Caki2 (cell line): ENCODE data around the gene IPO13. TPM values are rescaled to one million over a fixed set of nuclear protein-coding genes. Genes with fewer than 3 reads are reported as not detected.

Experiments used
- DNase-seq: peaks from one replicate; pipeline ENCODE4 v3.0.0-alpha.2; 2015; ENCODE audit warnings: low read depth
- in situ Hi-C: cut with HindIII; loops from 2 replicates; pipeline ENCODE4 v1.10.0; 2016; ENCODE audit warnings: low sequenced_read_pairs, low pct_unique_long_range_greater_than_20kb, mixed read lengths
- total RNA-seq: library from RNA; depleted of rRNA; stranded (reverse); fragments of >200 nt; shearing (Covaris generic); gene quantifications from 2 replicates; pipeline ENCODE4 v1.2.3, GENCODE V29; 2014; ENCODE audit warnings: low replicate concordance

The IPO13 gene
- total RNA-seq, 1 experiment from 2014 or later, result 21.3 TPM

DNA sequence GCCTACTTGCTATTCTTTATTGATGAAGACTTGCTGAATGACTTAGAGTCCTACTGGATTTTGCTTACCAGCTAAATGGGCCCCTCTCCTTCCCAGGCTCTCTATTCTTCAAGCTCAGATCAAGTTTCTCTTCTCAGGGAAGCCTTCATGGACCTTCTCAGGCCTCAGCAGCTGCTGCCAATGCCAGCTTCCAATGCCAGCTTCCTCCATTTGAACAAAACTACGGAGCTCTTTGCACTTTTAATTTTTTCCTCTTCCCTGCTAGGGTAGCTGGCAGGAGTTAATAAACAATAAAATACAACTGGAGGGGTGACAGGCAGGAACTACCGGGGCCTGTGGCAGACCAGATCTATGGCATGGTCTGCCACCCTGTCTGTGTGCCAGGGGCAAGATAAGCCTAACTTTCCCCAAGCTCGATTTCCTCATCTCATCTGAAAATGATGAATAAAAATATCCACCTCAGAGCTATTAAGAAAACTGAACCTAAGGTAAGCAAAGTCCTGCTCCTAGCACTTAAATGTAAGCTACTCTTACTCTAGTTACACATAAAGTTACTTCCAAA is 995 bp upstream of the IPO13 start:
- in situ Hi-C loops, result no loop called here
- DNase-seq, result no peak

DNA sequence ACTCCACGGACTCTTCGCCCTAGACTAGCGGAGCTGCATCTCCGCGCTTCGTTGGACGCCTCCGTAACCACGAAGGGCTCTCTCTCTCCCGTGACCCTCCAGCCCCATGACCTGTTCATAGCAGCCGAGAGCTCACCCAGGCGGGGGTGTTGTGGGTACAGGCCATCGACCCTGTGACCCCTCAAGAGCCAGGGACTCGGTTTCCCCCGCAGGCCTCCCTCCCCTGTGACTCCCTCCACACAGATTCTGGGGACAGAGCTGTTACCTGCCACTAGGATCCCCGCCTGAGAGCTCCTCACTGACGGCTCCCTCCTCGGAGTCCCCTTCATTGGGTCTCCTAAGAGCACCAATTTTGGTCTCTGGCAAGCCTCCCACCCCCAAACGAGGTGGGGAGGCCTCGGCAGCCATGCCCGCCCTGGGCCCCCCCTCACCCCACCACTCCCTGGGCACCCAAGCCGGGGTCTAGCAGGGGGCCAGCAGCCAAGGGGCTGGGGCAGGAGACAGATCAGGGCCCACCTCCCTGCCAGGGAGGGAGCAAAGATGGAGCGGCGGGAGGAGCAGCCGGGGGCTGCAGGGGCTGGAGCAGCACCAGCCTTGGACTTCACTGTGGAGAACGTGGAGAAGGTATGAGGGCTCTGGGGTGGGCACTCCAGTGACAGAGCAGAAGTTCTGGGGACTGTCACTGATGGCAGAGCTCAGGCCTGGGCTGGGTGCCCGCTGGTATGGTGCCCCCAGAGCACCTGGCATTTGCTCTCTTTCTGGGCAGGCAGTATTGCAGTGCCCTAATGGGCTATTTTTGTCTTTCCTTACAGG is 517 bp downstream of the IPO13 start:
- in situ Hi-C loops, result no loop called here
- DNase-seq, result no peak

DNA sequence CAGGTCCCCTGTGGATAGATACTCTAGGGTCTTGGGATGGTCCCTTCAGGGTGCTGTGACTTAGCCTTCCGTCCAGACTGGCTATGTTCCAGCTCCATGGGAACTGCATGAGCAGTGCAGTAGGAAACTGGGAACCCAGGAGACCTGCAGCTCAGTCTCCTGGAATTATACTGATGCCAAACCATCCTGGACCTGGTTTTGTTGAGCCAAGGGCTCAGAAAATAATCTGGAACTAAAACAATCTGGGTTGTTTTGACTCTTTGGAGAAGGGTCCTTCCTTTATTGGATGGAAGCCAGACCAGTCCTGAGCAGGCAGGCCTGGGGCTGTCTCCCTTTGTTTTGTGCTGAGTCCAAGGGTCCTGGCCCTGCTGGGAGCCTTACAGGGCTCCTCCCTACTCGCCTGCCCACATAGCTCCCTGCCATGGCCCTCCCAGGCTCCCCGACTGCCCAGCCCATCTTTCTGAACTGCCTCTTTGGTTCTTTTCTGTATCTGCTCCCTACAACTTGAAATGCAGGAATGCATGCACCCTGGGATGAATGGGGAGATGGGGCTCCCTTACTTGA is 1.2 kb downstream of the IPO13 start:
- no peak for DNase-seq
- in situ Hi-C loops, result no loop called here

DNA sequence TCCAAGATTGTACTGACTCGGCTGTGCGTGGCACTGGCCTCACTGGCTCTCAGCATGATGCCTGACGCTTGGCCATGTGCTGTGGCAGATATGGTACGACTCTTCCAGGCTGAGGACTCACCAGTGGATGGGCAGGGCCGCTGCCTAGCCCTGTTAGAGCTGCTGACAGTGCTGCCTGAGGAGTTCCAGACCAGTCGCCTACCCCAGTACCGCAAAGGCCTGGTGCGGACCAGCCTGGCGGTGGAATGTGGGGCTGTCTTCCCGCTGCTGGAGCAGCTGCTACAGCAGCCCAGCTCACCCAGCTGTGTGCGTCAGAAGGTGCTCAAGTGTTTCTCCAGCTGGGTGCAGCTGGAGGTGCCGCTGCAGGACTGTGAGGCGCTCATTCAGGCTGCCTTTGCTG is 2.9 kb downstream of the IPO13 start:
- in situ Hi-C loops, result no loop called here
- no peak for DNase-seq

DNA sequence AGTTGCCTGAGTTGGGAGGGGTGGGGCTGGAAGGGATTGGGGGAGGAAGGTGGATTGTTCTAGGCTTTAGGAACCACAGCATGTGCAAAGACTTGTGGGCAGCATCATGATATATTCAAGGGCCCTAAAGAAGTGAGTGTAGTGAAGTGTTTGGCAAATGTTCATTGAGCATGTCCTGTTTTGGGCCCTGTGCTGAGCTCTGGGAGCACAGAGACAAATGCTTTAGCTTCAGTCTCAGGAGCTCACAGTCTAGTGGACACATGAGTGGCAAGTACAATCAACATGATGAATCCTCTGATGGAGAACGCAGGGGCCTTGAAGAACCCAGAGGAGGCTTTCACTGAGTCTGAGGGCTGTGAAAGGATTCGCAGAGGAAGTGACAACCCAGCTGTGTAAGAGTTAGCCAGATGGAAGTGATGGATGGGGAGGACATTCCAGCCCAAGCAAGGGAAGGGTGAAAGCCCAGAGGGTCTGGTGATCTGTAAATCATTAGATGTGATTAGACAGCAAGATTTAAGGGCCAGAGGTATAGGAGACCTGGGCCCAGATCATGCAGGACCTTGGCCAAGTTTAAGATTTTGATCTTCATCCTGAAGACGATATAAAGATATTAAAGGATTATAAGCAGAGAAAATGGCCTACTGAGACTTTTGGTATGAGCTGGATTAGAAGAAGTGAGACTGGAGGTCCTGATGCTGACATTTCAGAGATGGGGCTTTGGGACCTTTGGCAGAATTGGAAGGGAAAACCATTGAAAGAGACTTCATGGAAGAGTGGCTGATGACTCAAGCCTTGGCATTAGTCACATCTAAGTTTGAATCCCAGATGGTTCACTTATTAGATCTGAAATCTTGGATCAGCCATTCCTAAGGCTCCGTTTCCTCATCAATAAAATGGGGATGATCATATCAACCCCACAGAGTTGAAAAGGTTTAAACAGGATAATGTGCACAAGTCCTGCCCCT is 4.6 kb downstream of the IPO13 start:
- in situ Hi-C loops, result no loop called here
- DNase-seq, result peak; percentile 50

DNA sequence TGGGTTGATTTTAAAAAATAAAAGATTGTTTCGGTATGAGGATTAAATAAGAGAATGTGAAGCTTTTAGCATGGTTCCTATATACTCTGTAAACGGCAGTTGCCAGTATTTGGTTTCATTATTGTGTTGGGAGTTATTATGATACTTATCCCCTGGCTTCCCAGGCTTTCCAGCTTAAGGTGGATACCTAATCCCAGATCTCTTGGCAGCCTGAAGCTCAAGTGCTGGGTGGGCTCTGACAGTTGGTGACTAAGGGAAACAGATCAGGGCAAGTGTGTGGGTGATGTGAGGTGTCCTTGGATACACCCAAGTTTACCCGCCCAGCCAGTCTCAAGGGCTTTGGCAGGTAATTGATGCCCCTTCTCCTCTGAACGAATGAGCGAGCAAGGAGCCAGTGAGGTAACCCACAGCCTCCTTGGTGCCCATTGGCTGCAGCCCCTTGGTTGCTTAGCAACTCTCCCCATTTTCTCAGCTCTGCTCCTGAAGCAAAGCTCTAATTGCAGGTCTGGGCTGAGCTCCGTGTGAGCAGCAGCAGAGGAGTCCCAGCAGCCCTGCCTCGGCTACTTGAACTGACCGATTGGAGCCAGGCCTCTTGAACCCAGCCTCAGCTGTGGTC is 6.1 kb downstream of the IPO13 start:
- peak; percentile 61 for DNase-seq
- in situ Hi-C loops, result no loop called here

- in situ Hi-C loops, result no loop called here
- no peak for DNase-seq
These were observed 6.6 kb downstream of the IPO13 start for GRCh38 chr1:43953361-43953760.

DNA sequence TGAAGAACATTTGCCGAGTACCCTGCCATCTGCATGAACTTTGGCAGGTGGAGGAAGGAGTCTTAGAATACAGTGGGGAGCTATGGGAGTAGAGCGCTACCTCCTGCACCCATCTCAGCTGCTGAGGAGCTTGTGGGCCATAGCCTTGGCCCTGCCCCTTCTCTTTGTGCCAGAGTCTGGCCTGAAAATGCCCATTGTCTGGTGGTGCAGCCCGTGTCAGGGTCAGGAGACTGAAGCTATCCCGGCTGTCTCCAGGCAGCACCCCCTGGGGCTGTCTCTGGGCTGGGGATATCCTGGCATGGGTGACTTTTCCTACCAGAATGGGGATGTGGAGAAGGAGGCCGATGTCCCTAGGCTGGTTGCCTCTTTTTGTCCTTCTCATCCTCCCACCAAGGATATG is 7.3 kb downstream of the IPO13 start:
- in situ Hi-C loops, result no loop called here
- DNase-seq, result no peak

GRCh38 chr1:43956234-43956633 is 9.5 kb downstream of the IPO13 start:
- in situ Hi-C loops, result no loop called here

GRCh38 chr1:43957407-43958040 is 10.8 kb downstream of the IPO13 start:
- no peak for DNase-seq
- in situ Hi-C loops, result no loop called here

More at GRCh38 chr1:43956234-43956633, 9.5 kb downstream of the IPO13 start:
- DNase-seq, result no peak

GRCh38 chr1:43958351-43959255 is 11.9 kb downstream of the IPO13 start:
- in situ Hi-C loops, result no loop called here
- no peak for DNase-seq

- in situ Hi-C loops, result no loop called here
- DNase-seq, result no peak
These were observed 14.0 kb downstream of the IPO13 start for GRCh38 chr1:43960798-43961197.

GRCh38 chr1:43961692-43962091 is 14.9 kb downstream of the IPO13 start:
- in situ Hi-C loops, result no loop called here

DNA sequence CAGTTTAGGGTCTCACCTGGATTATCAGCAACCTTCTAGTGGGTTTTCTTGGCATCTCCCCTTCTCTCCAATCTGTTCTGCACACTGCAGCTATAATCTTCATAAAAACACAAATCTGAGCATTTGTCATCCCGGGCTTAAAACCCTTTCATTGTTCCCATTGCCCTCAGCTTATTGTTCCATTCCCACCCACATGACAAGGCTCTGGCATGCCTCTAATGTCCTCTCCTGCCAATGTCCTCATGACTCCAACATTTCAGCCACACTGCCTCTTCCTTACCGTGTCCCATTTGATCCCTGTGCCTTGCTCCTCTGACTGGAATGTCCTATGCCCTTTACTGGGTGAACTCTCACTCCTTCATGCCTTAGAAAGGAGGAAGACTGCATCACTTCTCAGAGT is 15.6 kb downstream of the IPO13 start:
- in situ Hi-C loops, result no loop called here
- DNase-seq, result no peak

More at GRCh38 chr1:43961692-43962091, 14.9 kb downstream of the IPO13 start:
- no peak for DNase-seq

GRCh38 chr1:43963006-43963405 is 16.3 kb downstream of the IPO13 start:
- no peak for DNase-seq
- in situ Hi-C loops, result no loop called here

DNA sequence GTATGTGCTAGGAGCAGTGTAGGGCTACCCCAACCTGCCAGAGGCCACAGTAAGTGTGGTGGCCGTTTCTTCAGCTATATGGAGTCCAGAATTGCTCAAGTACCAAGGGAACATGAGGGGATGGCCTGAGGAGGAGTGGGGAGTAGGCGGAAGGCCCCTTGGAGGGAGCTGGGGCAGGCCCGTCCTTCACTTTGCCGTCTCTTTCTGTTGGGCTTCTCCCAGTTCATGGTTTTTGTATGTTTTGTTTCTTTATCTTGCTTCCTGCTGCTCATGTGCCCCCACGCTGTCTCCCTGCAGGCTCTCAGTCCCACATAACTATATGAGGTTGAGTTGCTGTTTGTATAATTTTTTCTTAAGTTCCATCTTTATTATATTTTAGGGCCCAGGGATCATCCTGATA is 17.1 kb downstream of the IPO13 start:
- DNase-seq, result no peak
- in situ Hi-C loops, result no loop called here

- DNase-seq, result no peak
- in situ Hi-C loops, result no loop called here
These were observed 18.6 kb downstream of the IPO13 start for GRCh38 chr1:43965316-43965715.
